SK-N-SH treated with all-trans-retinoic acid at 6 μM for 48 hours (cell line): ENCODE results near the gene NHLRC2.

Experiments
- ARNTL ChIP-seq: fragments of 450-650 bp; formaldehyde crosslinking; IDR thresholded peaks from 2 replicates; pipeline ENCODE4 v1.5.0; 2020; ENCODE audit warnings: low read depth, mild to moderate bottlenecking, moderate library complexity, borderline replicate concordance
- CREB5 ChIP-seq: fragments of 250-450 bp; sonication (Bioruptor Pico); IDR thresholded peaks from 2 replicates; pipeline ENCODE4 v1.5.1; 2020; ENCODE audit warnings: low read depth, mild to moderate bottlenecking, moderate library complexity
- CSDC2 ChIP-seq: fragments of 250-450 bp; sonication (Bioruptor Pico); IDR thresholded peaks from 2 replicates; pipeline ENCODE4 v1.5.0; 2020; ENCODE audit warnings: mild to moderate bottlenecking, moderate library complexity
- GLIS3 ChIP-seq: fragments of 250-450 bp; sonication (Bioruptor Pico); IDR thresholded peaks from 2 replicates; pipeline ENCODE4 v1.5.0; 2020; ENCODE audit warnings: mild to moderate bottlenecking, moderate library complexity
- PATZ1 ChIP-seq: fragments of 250-450 bp; sonication (Bioruptor Pico); IDR thresholded peaks from 2 replicates; pipeline ENCODE4 v1.8.0; 2020; ENCODE audit warnings: mild to moderate bottlenecking, moderate library complexity, borderline replicate concordance
- POU6F1 ChIP-seq: fragments of 250-450 bp; sonication (Bioruptor Pico); IDR thresholded peaks from 2 replicates; pipeline ENCODE4 v1.8.0; 2021; ENCODE audit warnings: low read depth, mild to moderate bottlenecking, moderate library complexity, borderline replicate concordance
- TSHZ2 ChIP-seq: fragments of 250-450 bp; sonication (Bioruptor Pico); IDR thresholded peaks from 2 replicates; pipeline ENCODE4 v1.5.0; 2020; ENCODE audit warnings: mild to moderate bottlenecking, moderate library complexity
- ZC3H10 ChIP-seq: fragments of 250-450 bp; sonication (Bioruptor Pico); IDR thresholded peaks from 2 replicates; pipeline ENCODE4 v1.5.1; 2021; ENCODE audit warnings: mild to moderate bottlenecking, moderate library complexity
- ZFP3 ChIP-seq: fragments of 250-450 bp; sonication (Bioruptor Pico); IDR thresholded peaks from 2 replicates; pipeline ENCODE4 v1.5.0; 2020; ENCODE audit warnings: mild to moderate bottlenecking, moderate library complexity
- ZFP30 ChIP-seq: fragments of 450-650 bp; formaldehyde crosslinking; IDR thresholded peaks from 2 replicates; pipeline ENCODE4 v1.5.0; 2022; ENCODE audit warnings: mild to moderate bottlenecking, moderate library complexity
- ZNF8 ChIP-seq: fragments of 450-650 bp; formaldehyde crosslinking; IDR thresholded peaks from 2 replicates; pipeline ENCODE4 v1.5.0; 2020; ENCODE audit warnings: mild to moderate bottlenecking, moderate library complexity

GRCh38 chr10:113858541-113858940, 4.1 kb downstream of the NHLRC2 start:
- TF ChIP-seq ZC3H10 = no peak
- TF ChIP-seq PATZ1 (CRISPR knock-in tag) = no peak
- no peak for TF ChIP-seq POU6F1 (CRISPR knock-in tag)
- TF ChIP-seq ZFP30 (CRISPR knock-in tag) = no peak
- TF ChIP-seq ZNF8 (CRISPR knock-in tag) = no peak
- TF ChIP-seq ARNTL (CRISPR knock-in tag) = no peak
- no peak for TF ChIP-seq ZFP3 (CRISPR knock-in tag)
- no peak for TF ChIP-seq CSDC2 (CRISPR knock-in tag)
- TF ChIP-seq GLIS3 (CRISPR knock-in tag) = no peak
- TF ChIP-seq TSHZ2 (CRISPR knock-in tag) = no peak
- TF ChIP-seq CREB5 = no peak
